Ascending aorta (tissue), 2 donors: ENCODE measurements around the gene BRD4. TPM values are rescaled to one million over a fixed set of nuclear protein-coding genes. Genes with fewer than 3 reads are reported as not detected.

Experiments used
- DNase-seq, 2 donors: peaks; one replicate each; pipeline ENCODE4 v3.0.0-alpha.2; 2019; ENCODE audit warnings: low spot score in 2 of 2
- H3K27ac ChIP-seq, 2 donors: fragments of 200-600 bp; sonication (generic); one replicate each; pipeline ENCODE4 v1.5.1; 2016 to 2017; ENCODE audit warnings: mild to moderate bottlenecking in 1 of 2
- H3K27me3 ChIP-seq: fragments of 200-600 bp; sonication (generic); one replicate; pipeline ENCODE4 v1.5.1; 2017
- H3K36me3 ChIP-seq, 2 donors: fragments of 200-600 bp; sonication (generic); one replicate each; pipeline ENCODE4 v1.5.1; 2016
- H3K4me1 ChIP-seq, 2 donors: fragments of 200-600 bp; sonication (generic); one replicate each; pipeline ENCODE4 v1.5.1; 2016 to 2017; ENCODE audit warnings: mild to moderate bottlenecking in 1 of 2
- H3K4me3 ChIP-seq, 2 donors: fragments of 200-600 bp; sonication (generic); one replicate each; pipeline ENCODE4 v1.5.1; 2016 to 2017; ENCODE audit warnings: mild to moderate bottlenecking in 1 of 2
- H3K9me3 ChIP-seq, 2 donors: fragments of 200-600 bp; sonication (generic); one replicate each; pipeline ENCODE4 v1.5.1; 2016
- intact Hi-C: fragments of 100-400 bp; cut with DNase I; formaldehyde crosslinking; loops from one replicate; pipeline ENCODE4 v1.15.1; 2023
- total RNA-seq: library from RNA; depleted of rRNA; stranded (reverse); fragments of >200 nt; gene quantifications from one replicate; pipeline ENCODE4 v1.1.0, GENCODE V29; 2016
- TF ChIP-seq, protein P1 (sequence below), 3 experiments: fragments of 200-600 bp in 2 of 3; fragments of 450-650 bp in 1 of 3; sonication (generic) in 2 of 3; IDR thresholded peaks; one replicate each; pipeline ENCODE4 v1.5.1; 2016 to 2019; ENCODE audit warnings: antibody characterized with exemption in 3 of 3, mild to moderate bottlenecking in 1 of 3, moderate library complexity in 1 of 3

Gene BRD4
- total RNA-seq, 1 donor from 2014 or later, result 55.3 TPM

DNA sequence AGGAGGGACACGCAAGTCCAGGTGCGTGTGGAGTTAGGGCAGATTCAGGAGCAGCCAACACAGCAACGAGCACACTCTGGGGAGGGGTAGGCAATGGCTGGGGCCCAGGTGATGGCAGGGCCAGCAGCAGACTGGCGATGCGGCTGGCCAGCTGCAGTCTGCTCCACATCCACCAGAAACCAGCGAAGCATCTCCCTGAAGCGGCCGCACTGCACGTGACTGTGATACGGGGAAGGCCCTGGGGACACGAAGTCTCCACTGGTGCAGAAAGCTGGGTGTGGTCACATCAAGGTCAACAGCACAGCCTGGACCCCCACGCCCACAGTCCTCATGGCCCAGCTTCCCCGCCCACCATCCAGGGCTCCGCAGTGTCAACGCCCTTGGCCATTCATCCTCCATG, 78.8 kb downstream of the BRD4 start:
- H3K27ac ChIP-seq, result peak overlapping the region; percentile 96 to 99
- no peak for DNase-seq
- intact Hi-C loops, result loop anchor here (5.0 kb wide), 3 partner anchors 126 to 1079 kb away; partner anchors contain the start of gene WIZ
- no peak overlapping the region for H3K4me3 ChIP-seq
- peaks cover 25 to 48% of the 10 kb centered on the region in 2 donors for H3K4me1 ChIP-seq
- peaks cover 58 to 59% of the 10 kb centered on the region in 2 donors for H3K36me3 ChIP-seq
- TF ChIP-seq, protein P1, sequence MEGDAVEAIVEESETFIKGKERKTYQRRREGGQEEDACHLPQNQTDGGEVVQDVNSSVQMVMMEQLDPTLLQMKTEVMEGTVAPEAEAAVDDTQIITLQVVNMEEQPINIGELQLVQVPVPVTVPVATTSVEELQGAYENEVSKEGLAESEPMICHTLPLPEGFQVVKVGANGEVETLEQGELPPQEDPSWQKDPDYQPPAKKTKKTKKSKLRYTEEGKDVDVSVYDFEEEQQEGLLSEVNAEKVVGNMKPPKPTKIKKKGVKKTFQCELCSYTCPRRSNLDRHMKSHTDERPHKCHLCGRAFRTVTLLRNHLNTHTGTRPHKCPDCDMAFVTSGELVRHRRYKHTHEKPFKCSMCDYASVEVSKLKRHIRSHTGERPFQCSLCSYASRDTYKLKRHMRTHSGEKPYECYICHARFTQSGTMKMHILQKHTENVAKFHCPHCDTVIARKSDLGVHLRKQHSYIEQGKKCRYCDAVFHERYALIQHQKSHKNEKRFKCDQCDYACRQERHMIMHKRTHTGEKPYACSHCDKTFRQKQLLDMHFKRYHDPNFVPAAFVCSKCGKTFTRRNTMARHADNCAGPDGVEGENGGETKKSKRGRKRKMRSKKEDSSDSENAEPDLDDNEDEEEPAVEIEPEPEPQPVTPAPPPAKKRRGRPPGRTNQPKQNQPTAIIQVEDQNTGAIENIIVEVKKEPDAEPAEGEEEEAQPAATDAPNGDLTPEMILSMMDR (IDR thresholded peaks at IDR 0.05), result no peak
- no peaks in the 10 kb centered on the region for H3K9me3 ChIP-seq
- no peaks in the 10 kb centered on the region for H3K27me3 ChIP-seq

DNA sequence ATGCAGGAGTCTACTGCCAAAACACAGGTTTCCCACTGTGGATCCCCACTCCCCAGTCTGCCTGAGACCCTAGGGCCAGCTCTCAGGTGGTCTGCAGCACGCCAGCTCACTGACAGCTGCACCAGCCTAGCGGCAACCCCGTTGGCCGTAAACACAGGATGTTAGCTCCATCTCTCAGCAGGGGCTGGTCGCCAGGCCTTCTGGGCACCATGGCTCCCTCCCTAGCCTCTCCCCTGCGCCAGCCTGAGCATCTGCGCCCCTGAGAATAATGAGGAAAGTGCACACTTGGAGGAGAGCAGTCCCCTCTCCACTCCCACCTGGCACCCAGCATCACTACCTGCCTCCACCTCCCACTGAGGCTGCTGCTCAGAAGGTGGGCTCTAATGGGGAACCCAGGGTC, 79.3 kb downstream of the BRD4 start:
- TF ChIP-seq, protein P1 (IDR thresholded peaks at IDR 0.05), result no peak
- H3K36me3 ChIP-seq, result peaks cover 54% of the 10 kb centered on the region in 2 donors
- H3K9me3 ChIP-seq, result no peaks in the 10 kb centered on the region
- H3K4me1 ChIP-seq, result peaks cover 28 to 52% of the 10 kb centered on the region in 2 donors
- intact Hi-C loops, result loop anchor here (5.0 kb wide), 3 partner anchors 126 to 1079 kb away; partner anchors contain the start of gene WIZ
- H3K4me3 ChIP-seq, result no peak overlapping the region
- peak overlapping the region; percentile 96 to 99 for H3K27ac ChIP-seq
- no peaks in the 10 kb centered on the region for H3K27me3 ChIP-seq
- no peak for DNase-seq

DNA sequence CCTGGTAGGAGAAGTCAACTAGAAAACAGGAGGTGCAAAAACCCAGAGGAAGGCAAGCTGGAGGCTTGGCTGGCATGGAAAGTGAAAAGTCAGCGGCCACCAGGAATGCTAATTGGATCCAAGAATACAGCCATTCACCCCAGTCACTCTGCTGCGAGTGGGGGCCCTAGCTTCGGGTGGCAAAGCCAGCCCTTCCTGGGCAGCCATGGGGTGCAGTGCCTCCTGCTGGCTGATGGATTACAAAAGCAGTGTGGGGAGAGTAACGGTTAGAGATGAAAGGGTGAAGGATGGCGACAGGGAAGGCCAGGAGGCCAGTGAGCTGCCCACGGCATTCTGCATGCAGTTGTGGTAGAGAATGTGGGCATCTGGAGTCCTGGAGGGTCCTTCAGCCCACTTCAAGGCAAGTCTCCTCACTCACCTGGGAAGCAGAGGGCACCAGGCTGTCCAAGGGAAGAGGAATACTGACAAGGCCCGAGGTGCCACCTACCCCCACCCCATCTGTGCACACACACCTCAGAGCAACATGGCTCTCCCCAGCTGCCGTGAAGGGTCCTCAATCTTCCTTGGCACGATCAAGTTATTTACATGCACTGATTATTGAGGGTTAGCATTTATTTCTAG, 79.8 kb downstream of the BRD4 start:
- TF ChIP-seq, protein P1 (IDR thresholded peaks at IDR 0.05), result peak; percentile 65 to 73 (median 68)
- peak overlapping the region in 1 of 2 donors; percentile 49 for H3K4me3 ChIP-seq
- H3K36me3 ChIP-seq, result peaks cover 48 to 49% of the 10 kb centered on the region in 2 donors
- no peaks in the 10 kb centered on the region for H3K9me3 ChIP-seq
- H3K27ac ChIP-seq, result peak overlapping the region; percentile 96 to 99
- peaks cover 33 to 58% of the 10 kb centered on the region in 2 donors for H3K4me1 ChIP-seq
- intact Hi-C loops, result loop anchor here (1.0 to 5.0 kb wide), 4 partner anchors 14 to 1080 kb away; partner anchors contain the start of gene WIZ
- DNase-seq, result peak in 1 of 2 donors; percentile 85
- H3K27me3 ChIP-seq, result no peaks in the 10 kb centered on the region

DNA sequence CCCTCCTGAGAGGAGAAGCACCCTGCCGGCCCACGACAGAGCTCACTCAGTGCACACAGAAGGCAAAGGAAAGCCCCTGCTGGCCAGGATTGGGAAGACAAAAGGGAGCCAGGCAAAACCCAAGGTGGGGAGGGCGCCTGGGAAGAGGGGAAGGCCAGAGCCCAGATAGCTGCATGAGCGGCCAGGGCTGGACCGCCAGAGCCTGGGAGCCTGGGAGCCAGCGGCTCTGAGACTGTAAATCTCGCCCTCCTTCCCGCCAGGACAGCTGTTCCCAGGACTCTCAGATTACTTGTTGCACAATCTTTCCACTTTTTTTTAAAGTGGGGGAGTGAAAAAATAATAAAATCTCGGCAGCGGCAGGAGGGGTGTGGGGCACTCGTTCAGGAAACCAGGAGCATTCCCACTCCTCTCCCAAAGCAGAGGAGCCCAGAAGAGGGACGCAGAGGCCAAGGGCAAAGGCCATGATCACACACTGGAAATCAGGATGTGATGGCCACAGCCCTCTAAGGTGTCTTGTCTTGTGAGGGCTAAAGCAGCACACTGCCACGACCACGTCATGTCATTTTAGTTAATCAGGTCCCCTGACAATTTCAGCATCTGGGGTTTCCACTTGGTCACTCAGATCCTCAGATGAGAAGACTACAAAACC, 80.5 kb downstream of the BRD4 start:
- Histone ChIP-seq H3K4me1 (peaks cover 39 to 64% of the 10 kb centered on the region in 2 donors), H3K36me3 (peaks cover 42 to 47% of the 10 kb centered on the region in 2 donors)

GRCh38 chr19:15251010-15251748, 81.2 kb downstream of the BRD4 start:
- intact Hi-C loops, result loop anchor here (1.0 to 5.0 kb wide), 6 partner anchors 56 to 1081 kb away; partner anchors contain the start of genes SYDE1 and WIZ
- no peaks in the 10 kb centered on the region for H3K9me3 ChIP-seq
- peaks cover 35 to 47% of the 10 kb centered on the region in 2 donors for H3K36me3 ChIP-seq
- peaks cover 44 to 71% of the 10 kb centered on the region in 2 donors for H3K4me1 ChIP-seq
- H3K27me3 ChIP-seq, result no peaks in the 10 kb centered on the region
- DNase-seq, result peak in 1 of 2 donors; percentile 90
- peak overlapping the region; percentile 37 to 49 for H3K4me3 ChIP-seq
- TF ChIP-seq, protein P1 (IDR thresholded peaks at IDR 0.05), result no peak
- peak overlapping the region; percentile 96 to 99 for H3K27ac ChIP-seq

More for the DNA sequence above, 80.5 kb downstream of the BRD4 start:
- TF ChIP-seq, protein P1 (IDR thresholded peaks at IDR 0.05), result peak; percentile 53 to 66 (median 54)
- Histone ChIP-seq H3K27ac (peak overlapping the region; percentile 96 to 99), H3K4me3 (peak overlapping the region; percentile 37 to 49), H3K9me3 (no peaks in the 10 kb centered on the region), H3K27me3 (no peaks in the 10 kb centered on the region)
- intact Hi-C loops, result loop anchor here (1.0 to 5.0 kb wide), 7 partner anchors 14 to 1080 kb away; partner anchors contain the start of genes SYDE1 and WIZ
- peak; percentile 57 to 94 for DNase-seq
